CD14-positive monocyte (primary cell): ENCODE measurements around the gene ECM1. TPM values are rescaled to one million over a fixed set of nuclear protein-coding genes. Genes with fewer than 3 reads are reported as not detected.

Experiments used
- DNase-seq, 3 donors: peaks; one replicate each; pipeline ENCODE4 v3.0.0-alpha.2; 2011 to 2022
- H2AFZ ChIP-seq: 2 replicates; pipeline ENCODE4 v1.6.0; 2012; ENCODE audit warnings: mild to moderate bottlenecking, low read depth, low read length, inconsistent platforms; ENCODE audit not compliant: insufficient read depth, poor library complexity, severe bottlenecking
- H3K27ac ChIP-seq, 2 donors: 1 replicate in 1 of 2; 2 replicates in 1 of 2; pipeline ENCODE4 v1.5.1; 2012 to 2013; ENCODE audit warnings: low read length in 2 of 2, control low read depth in 1 of 2, inconsistent platforms in 1 of 2, low read depth in 1 of 2, mild to moderate bottlenecking in 1 of 2
- H3K27me3 ChIP-seq, 2 donors: one replicate each; pipeline versions ENCODE4 v1.6.0 to v1.6.1; 2011 to 2013; ENCODE audit warnings: low read length in 2 of 2; ENCODE audit not compliant: control insufficient read depth in 2 of 2, insufficient read depth in 2 of 2
- H3K36me3 ChIP-seq, 2 donors: replicated peaks in 1 of 2; 1 replicate in 1 of 2; 2 replicates in 1 of 2; pipeline versions ENCODE4 v1.5.1 to v1.6.1; 2012 to 2013; ENCODE audit warnings: low read length in 2 of 2, control low read depth in 1 of 2, inconsistent platforms in 1 of 2, mild to moderate bottlenecking in 1 of 2; ENCODE audit not compliant: insufficient read depth in 2 of 2, control insufficient read depth in 1 of 2
- H3K4me1 ChIP-seq, 2 donors: 1 replicate in 1 of 2; 2 replicates in 1 of 2; pipeline versions ENCODE4 v1.5.1 to v1.6.1; 2012 to 2013; ENCODE audit warnings: low read length in 2 of 2, control low read depth in 1 of 2, inconsistent platforms in 1 of 2, mild to moderate bottlenecking in 1 of 2, moderate library complexity in 1 of 2; ENCODE audit not compliant: insufficient read depth in 2 of 2, control insufficient read depth in 1 of 2
- H3K4me2 ChIP-seq: replicated peaks from 2 replicates; pipeline ENCODE3; 2012; ENCODE audit warnings: low read length, moderate library complexity, mild to moderate bottlenecking; ENCODE audit not compliant: poor library complexity, severe bottlenecking; ENCODE audit errors: extremely low read depth
- H3K4me3 ChIP-seq, 3 experiments: fragments of 200-600 bp in 1 of 3; sonication (generic) in 1 of 3; replicated peaks in 1 of 3; 1 replicate in 2 of 3; 2 replicates in 1 of 3; pipeline ENCODE4 v1.5.1; 2011 to 2013; ENCODE audit warnings: low read length in 3 of 3, mild to moderate bottlenecking in 3 of 3, control low read depth in 2 of 3, low read depth in 2 of 3, inconsistent platforms in 1 of 3, moderate library complexity in 1 of 3
- H3K79me2 ChIP-seq: 2 replicates; pipeline ENCODE4 v1.6.0; 2012; ENCODE audit warnings: mild to moderate bottlenecking, control low read depth, inconsistent platforms, low read length, moderate library complexity; ENCODE audit not compliant: insufficient read depth
- H3K9ac ChIP-seq: 2 replicates; pipeline ENCODE4 v1.6.0; 2017; ENCODE audit warnings: low read length, mild to moderate bottlenecking; ENCODE audit not compliant: insufficient read depth, poor library complexity, severe bottlenecking
- H3K9me3 ChIP-seq, 2 donors: replicated peaks in 1 of 2; 1 replicate in 1 of 2; 2 replicates in 1 of 2; pipeline versions ENCODE4 v1.5.1 to v1.6.1; 2012 to 2013; ENCODE audit warnings: low read length in 2 of 2, control low read depth in 1 of 2; ENCODE audit not compliant: control insufficient read depth in 1 of 2, insufficient read depth in 1 of 2
- H4K20me1 ChIP-seq: 2 replicates; pipeline ENCODE4 v1.6.0; 2012; ENCODE audit warnings: mild to moderate bottlenecking, low read length, control low read depth, moderate library complexity; ENCODE audit not compliant: insufficient read depth
- H3K27ac Mint-ChIP-seq, 7 donors: one replicate each; pipeline ENCODE4 v1.8.0; 2020; ENCODE audit warnings: mild to moderate bottlenecking in 7 of 7, mixed read lengths in 7 of 7, moderate library complexity in 6 of 7, inconsistent platforms in 2 of 7
- H3K27me3 Mint-ChIP-seq, 3 donors: one replicate each; pipeline ENCODE4 v1.8.0; 2021 to 2022; ENCODE audit warnings: low read depth in 3 of 3, mild to moderate bottlenecking in 3 of 3, mixed read lengths in 3 of 3, moderate library complexity in 3 of 3, inconsistent platforms in 1 of 3
- H3K36me3 Mint-ChIP-seq, 2 donors: one replicate each; pipeline ENCODE4 v1.8.0; 2020; ENCODE audit warnings: mixed read lengths in 2 of 2, inconsistent platforms in 1 of 2, mild to moderate bottlenecking in 1 of 2
- H3K4me1 Mint-ChIP-seq: one replicate; pipeline ENCODE4 v1.8.0; 2020; ENCODE audit warnings: mild to moderate bottlenecking, mixed read lengths
- H3K4me3 Mint-ChIP-seq, 2 donors: one replicate each; pipeline ENCODE4 v1.8.0; 2020; ENCODE audit warnings: mild to moderate bottlenecking in 2 of 2, mixed read lengths in 2 of 2, moderate library complexity in 1 of 2
- H3K9me3 Mint-ChIP-seq, 7 donors: one replicate each; pipeline ENCODE4 v1.8.0; 2020 to 2022; ENCODE audit warnings: mixed read lengths in 7 of 7, mild to moderate bottlenecking in 6 of 7, moderate library complexity in 6 of 7, inconsistent platforms in 2 of 7
- CTCF ChIP-seq: fragments of 200-600 bp; IDR thresholded peaks from one replicate; pipeline ENCODE4 v1.8.0; 2022; ENCODE audit warnings: antibody characterized with exemption, mild to moderate bottlenecking
- WGBS: methylation state at CpG from one replicate; pipeline ENCODE4 v1.1.5; 2013; ENCODE audit warnings: missing lambda C conversion rate; ENCODE audit not compliant: insufficient coverage; 5-methylcytosine and 5-hydroxymethylcytosine counted together
- intact Hi-C, 2 donors: fragments of 100-400 bp; cut with micrococcal nuclease; formaldehyde crosslinking; loops; one replicate each; pipeline versions ENCODE4 v1.15.0 to v1.15.1; 2023
- polyA plus RNA-seq, 3 donors: library from polyadenylated mRNA; depleted of rRNA in 1 of 3; unstranded in 2 of 3; stranded (reverse) in 1 of 3; fragments of 300-500 nt in 2 of 3; fragments of >200 nt in 1 of 3; fragmentation: Illumina TruSeq in 2 of 3; gene quantifications; 1 replicate in 2 of 3; 2 replicates in 1 of 3; pipeline ENCODE4 v1.2.3, GENCODE V29; 2012 to 2021

The ECM1 gene
- polyA plus RNA-seq, 3 donors, result 1.0 TPM; not detected in 2

- WGBS, result 97% methylated on average over 5 of the region's 10 CpGs
- no peak overlapping the region for H2AFZ ChIP-seq
- Mint-ChIP-seq H3K9me3 (no peaks in the 10 kb centered on the region), H3K4me1 (no peaks in the 10 kb centered on the region), H3K4me3 (no peak overlapping the region), H3K27me3 (peaks cover 0 to 2% (median 0%) of the 10 kb centered on the region in 3 donors), H3K36me3 (peaks cover 41 to 50% of the 10 kb centered on the region in 2 donors), H3K27ac (peak overlapping the region in 1 of 7 donors; percentile 40)
- H3K27ac ChIP-seq, result no peak overlapping the region
- intact Hi-C loops, result no loop called here
- peaks cover 41 to 60% of the 10 kb centered on the region in 2 donors for H3K36me3 ChIP-seq
- no peaks in the 10 kb centered on the region for H3K4me1 ChIP-seq
- H4K20me1 ChIP-seq, result no peaks in the 10 kb centered on the region
- no peak for DNase-seq
- no peaks in the 10 kb centered on the region for H3K79me2 ChIP-seq
- no peak for TF ChIP-seq CTCF
- H3K9me3 ChIP-seq, result no peaks in the 10 kb centered on the region
- H3K27me3 ChIP-seq, result no peaks in the 10 kb centered on the region
- no peak overlapping the region for H3K4me2 ChIP-seq
- H3K9ac ChIP-seq, result no peak overlapping the region
- no peak overlapping the region for H3K4me3 ChIP-seq
Measured at GRCh38 chr1:150472601-150473200, 35.2 kb upstream of the ECM1 start.

- no peak for TF ChIP-seq CTCF
- Histone ChIP-seq H3K79me2 (no peaks in the 10 kb centered on the region), H3K9me3 (no peaks in the 10 kb centered on the region), H3K27ac (no peak overlapping the region), H3K9ac (no peak overlapping the region), H2AFZ (no peak overlapping the region), H3K4me2 (no peak overlapping the region), H3K4me1 (no peaks in the 10 kb centered on the region), H4K20me1 (no peaks in the 10 kb centered on the region), H3K4me3 (no peak overlapping the region), H3K36me3 (peaks cover 38 to 52% of the 10 kb centered on the region in 2 donors), H3K27me3 (no peaks in the 10 kb centered on the region)
- 80% methylated on average over 1 of the region's 4 CpGs for WGBS
- Mint-ChIP-seq H3K4me1 (no peaks in the 10 kb centered on the region), H3K27me3 (peaks cover 0 to 2% (median 1%) of the 10 kb centered on the region in 3 donors), H3K27ac (no peak overlapping the region), H3K9me3 (no peaks in the 10 kb centered on the region), H3K36me3 (peaks cover 35 to 43% of the 10 kb centered on the region in 2 donors), H3K4me3 (no peak overlapping the region)
- intact Hi-C loops, result no loop called here
- no peak for DNase-seq
Measured at GRCh38 chr1:150473659-150474058, 34.2 kb upstream of the ECM1 start.
